K562 (cell line): Measurements from ENCODE around the gene MAP1LC3A. TPM values are rescaled to one million over a fixed set of nuclear protein-coding genes. Genes with fewer than 3 reads are reported as not detected.

Experiments used
- ATAC-seq: fragments of 200-7000 bp; cut with Tn5 transposase; 3 replicates; pipeline ENCODE4 v1.9.1; 2020; ENCODE audit warnings: moderate library complexity
- BruUV-seq: library from RNA; stranded (reverse); fragments of 400-500 nt; replicated peaks from 2 replicates; lab custom pipeline; 2021; lab: Mats Ljungman, UMichigan
- CTCF ChIA-PET: fragments of 300-600 bp; formaldehyde crosslinking; extraction: SDS; loops from one replicate; lab custom pipeline; 2021; ENCODE audit warnings: low intra/inter-chr PET ratio; lab: Yijun Ruan, JAX
- POLR2A ChIA-PET: fragments of 300-600, 350-650 bp; sonication (Branson Sonifier 250); formaldehyde crosslinking; extraction: SDS; loops from one replicate; lab custom pipeline; 2021; ENCODE audit warnings: antibody characterized with exemption, inconsistent platforms; lab: Yijun Ruan, JAX
- DNase-seq, 4 experiments: peaks; one replicate each; pipeline versions ENCODE4 v3.0.0 to v3.0.0-alpha.2; 2011 to 2018; ENCODE audit warnings: low spot score in 3 of 4, mixed read lengths in 3 of 4; ENCODE audit errors: extremely low read depth in 1 of 4
- FAIRE-seq: peaks from 2 replicates; lab custom pipeline; 2011; peaks lifted over from hg19 to GRCh38; lab: Jason Lieb, UNC
- H2AFZ ChIP-seq: 2 replicates; pipeline ENCODE4 v1.6.0; 2011; ENCODE audit warnings: low read depth, low read length, control low read depth, inconsistent platforms
- H3K27ac ChIP-seq: fragments of 200-600 bp; 3 replicates; pipeline ENCODE4 v1.8.0; 2011; ENCODE audit warnings: low read depth, mild to moderate bottlenecking, control low read depth, inconsistent platforms, low read length, moderate library complexity, mixed read lengths; ENCODE audit errors: extremely low read depth
- H3K27me3 ChIP-seq, 2 experiments: fragments of 300-600 bp in 1 of 2; 2 replicates in 1 of 2; 3 replicates in 1 of 2; pipeline versions ENCODE4 v1.6.0 to v1.8.0; 2011; ENCODE audit warnings: inconsistent platforms in 2 of 2, low read length in 2 of 2, mild to moderate bottlenecking in 1 of 2, mixed read lengths in 1 of 2, moderate library complexity in 1 of 2; ENCODE audit not compliant: control insufficient read depth in 2 of 2, insufficient read depth in 2 of 2
- H3K36me3 ChIP-seq: fragments of 300-600 bp; 3 replicates; pipeline ENCODE4 v1.8.0; 2011; ENCODE audit warnings: mild to moderate bottlenecking, low read length, inconsistent platforms; ENCODE audit not compliant: control insufficient read depth, insufficient read depth
- H3K4me1 ChIP-seq, 2 experiments: fragments of 200-600 bp in 1 of 2; replicated peaks in 1 of 2; 2 replicates in 1 of 2; 3 replicates in 1 of 2; pipeline versions ENCODE4 v1.5.1 to v1.8.0; 2011; ENCODE audit warnings: inconsistent platforms in 2 of 2, low read length in 2 of 2, mild to moderate bottlenecking in 1 of 2, mixed read lengths in 1 of 2, moderate library complexity in 1 of 2; ENCODE audit not compliant: control insufficient read depth in 2 of 2, insufficient read depth in 2 of 2
- H3K4me2 ChIP-seq: 2 replicates; pipeline ENCODE4 v1.6.1; 2011; ENCODE audit warnings: low read length, control low read depth, inconsistent platforms, mixed read lengths; ENCODE audit not compliant: insufficient read depth
- H3K4me3 ChIP-seq: fragments of 200-600 bp; sonication (generic), shearing (Covaris generic); 2 replicates; pipeline ENCODE4 v1.5.1; 2016; ENCODE audit warnings: control low read depth, inconsistent platforms
- H3K79me2 ChIP-seq: fragments of 200-600 bp; 3 replicates; pipeline ENCODE4 v1.8.0; 2011; ENCODE audit warnings: low read length, inconsistent platforms; ENCODE audit not compliant: control insufficient read depth, insufficient read depth
- H3K9ac ChIP-seq, 2 experiments: 2 replicates each; pipeline versions ENCODE4 v1.6.0 to v1.6.1; 2011; ENCODE audit warnings: low read depth in 2 of 2, low read length in 2 of 2, control low read depth in 1 of 2, inconsistent platforms in 1 of 2, mild to moderate bottlenecking in 1 of 2, mixed read lengths in 1 of 2; ENCODE audit not compliant: insufficient read depth in 1 of 2
- H3K9me1 ChIP-seq: one replicate; pipeline ENCODE4 v1.6.0; 2011; ENCODE audit warnings: inconsistent platforms, mild to moderate bottlenecking, low read length, moderate library complexity; ENCODE audit not compliant: control insufficient read depth, insufficient read depth
- H3K9me3 ChIP-seq: replicated peaks from 2 replicates; pipeline ENCODE4 v1.5.1; 2011; ENCODE audit warnings: low read depth, low read length, inconsistent platforms; ENCODE audit not compliant: control insufficient read depth, insufficient read depth
- H4K20me1 ChIP-seq: replicated peaks from 2 replicates; pipeline ENCODE4 v1.6.1; 2011; ENCODE audit warnings: low read length, inconsistent platforms, mixed read lengths; ENCODE audit not compliant: control insufficient read depth, insufficient read depth
- EP300 ChIP-seq: IDR thresholded peaks from 2 replicates; pipeline ENCODE4 v1.6.1; 2012; ENCODE audit warnings: low read length, improper control_type of control experiment
- PHB ChIP-seq: fragments of 250-450 bp; sonication (Bioruptor Pico); IDR thresholded peaks from 2 replicates; pipeline ENCODE4 v1.5.0; 2021
- PHTF2 ChIP-seq: fragments of 250-450 bp; sonication (Bioruptor Pico); IDR thresholded peaks from 2 replicates; pipeline ENCODE4 v1.5.0; 2021; ENCODE audit warnings: mild to moderate bottlenecking
- ZNF217 ChIP-seq: sonication (generic); formaldehyde crosslinking; IDR thresholded peaks from 2 replicates; pipeline ENCODE4 v1.8.0; 2022; ENCODE audit warnings: mild to moderate bottlenecking, missing genetic modification reagents
- WGBS: fragments of 100-300 bp; shearing (Covaris generic); methylation state at CpG from one replicate; pipeline ENCODE4 v1.1.6; 2016; ENCODE audit warnings: low coverage, mixed read lengths; ENCODE audit not compliant: insufficient coverage; ENCODE audit errors: missing lambda C conversion rate; 5-methylcytosine and 5-hydroxymethylcytosine counted together
- in situ Hi-C: fragments of 300-500 bp; cut with MboI; formaldehyde crosslinking; loops from 4 replicates; pipeline ENCODE4 v1.15.0; 2018; ENCODE audit warnings: inconsistent platforms, mixed read lengths
- intact Hi-C: fragments of 100-400 bp; cut with micrococcal nuclease; formaldehyde crosslinking; loops from 2 replicates; pipeline ENCODE4 v1.14.2; 2022
- polyA plus RNA-seq, 8 experiments: library from polyadenylated mRNA; depleted of rRNA in 4 of 8; stranded (reverse) in 5 of 8; unstranded in 3 of 8; fragments of >200 nt; fragmentation: Nextera tagmentation in 2 of 8; fragmentation: Illumina TruSeq in 1 of 8; extraction: Ambion mirVana in 2 of 8; extraction: Trizol in 1 of 8; gene quantifications; 2 replicates each; pipeline versions ENCODE4 v1.2.1 to v1.2.3, GENCODE V29; 2011 to 2014; ENCODE audit warnings: inconsistent platforms in 1 of 8, missing spikeins in 1 of 8
- total RNA-seq, 7 experiments: library from RNA; depleted of rRNA in 6 of 7; stranded (reverse); fragments of >200 nt in 6 of 7; fragmentation: Illumina TruSeq in 2 of 7; extraction: Trizol in 2 of 7; gene quantifications; 2 replicates each; pipeline versions ENCODE4 v1.2.1 to v1.2.3, GENCODE V29; 2011 to 2021; ENCODE audit warnings: low replicate concordance in 1 of 7
- TF ChIP-seq, protein P1 (sequence below): fragments of 250-450 bp; sonication (Bioruptor Pico); IDR thresholded peaks from 2 replicates; pipeline ENCODE4 v1.4.0; 2020

Gene MAP1LC3A
- total and polyA plus RNA-seq, 9 of the 15 experiments (the other 6 are each of a cell fraction or from before 2014, with no cell fraction given) = 0.27 to 0.38 TPM; not detected in 7

- in situ Hi-C loops = no loop called here
- Histone ChIP-seq H3K27me3 (no peaks in the 10 kb centered on the region), H3K4me1 (no peaks in the 10 kb centered on the region; a peak in 1 of 5 replicates), H2AFZ (no peak overlapping the region), H3K36me3 (no peaks in the 10 kb centered on the region; the same call in 2 of the 3 replicates), H3K79me2 (no peaks in the 10 kb centered on the region), H3K9me1 (no peaks in the 10 kb centered on the region), H3K9me3 (no peaks in the 10 kb centered on the region), H3K27ac (no peak overlapping the region), H3K4me3 (no peak overlapping the region), H3K9ac (no peak overlapping the region), H3K4me2 (no peak overlapping the region), H4K20me1 (no peaks in the 10 kb centered on the region)
- no TSS peak for BruUV-seq
- POLR2A ChIA-PET = interaction anchor here (0.6 kb wide), 1 partner anchor 46 kb away, joined by 3 read pairs; no protein-coding TSS in a partner anchor
- WGBS = 75% methylated on average over 8 of the region's 8 CpGs
- DNase-seq = no peak
- no peak for ATAC-seq
- intact Hi-C loops = no loop called here
- CTCF ChIA-PET = no interaction called here
- TF ChIP-seq PHB (no peak), ZNF217 (CRISPR knock-in tag) (no peak), PHTF2 (CRISPR knock-in tag) (no peak), EP300 (no peak)
- TF ChIP-seq, protein P1, sequence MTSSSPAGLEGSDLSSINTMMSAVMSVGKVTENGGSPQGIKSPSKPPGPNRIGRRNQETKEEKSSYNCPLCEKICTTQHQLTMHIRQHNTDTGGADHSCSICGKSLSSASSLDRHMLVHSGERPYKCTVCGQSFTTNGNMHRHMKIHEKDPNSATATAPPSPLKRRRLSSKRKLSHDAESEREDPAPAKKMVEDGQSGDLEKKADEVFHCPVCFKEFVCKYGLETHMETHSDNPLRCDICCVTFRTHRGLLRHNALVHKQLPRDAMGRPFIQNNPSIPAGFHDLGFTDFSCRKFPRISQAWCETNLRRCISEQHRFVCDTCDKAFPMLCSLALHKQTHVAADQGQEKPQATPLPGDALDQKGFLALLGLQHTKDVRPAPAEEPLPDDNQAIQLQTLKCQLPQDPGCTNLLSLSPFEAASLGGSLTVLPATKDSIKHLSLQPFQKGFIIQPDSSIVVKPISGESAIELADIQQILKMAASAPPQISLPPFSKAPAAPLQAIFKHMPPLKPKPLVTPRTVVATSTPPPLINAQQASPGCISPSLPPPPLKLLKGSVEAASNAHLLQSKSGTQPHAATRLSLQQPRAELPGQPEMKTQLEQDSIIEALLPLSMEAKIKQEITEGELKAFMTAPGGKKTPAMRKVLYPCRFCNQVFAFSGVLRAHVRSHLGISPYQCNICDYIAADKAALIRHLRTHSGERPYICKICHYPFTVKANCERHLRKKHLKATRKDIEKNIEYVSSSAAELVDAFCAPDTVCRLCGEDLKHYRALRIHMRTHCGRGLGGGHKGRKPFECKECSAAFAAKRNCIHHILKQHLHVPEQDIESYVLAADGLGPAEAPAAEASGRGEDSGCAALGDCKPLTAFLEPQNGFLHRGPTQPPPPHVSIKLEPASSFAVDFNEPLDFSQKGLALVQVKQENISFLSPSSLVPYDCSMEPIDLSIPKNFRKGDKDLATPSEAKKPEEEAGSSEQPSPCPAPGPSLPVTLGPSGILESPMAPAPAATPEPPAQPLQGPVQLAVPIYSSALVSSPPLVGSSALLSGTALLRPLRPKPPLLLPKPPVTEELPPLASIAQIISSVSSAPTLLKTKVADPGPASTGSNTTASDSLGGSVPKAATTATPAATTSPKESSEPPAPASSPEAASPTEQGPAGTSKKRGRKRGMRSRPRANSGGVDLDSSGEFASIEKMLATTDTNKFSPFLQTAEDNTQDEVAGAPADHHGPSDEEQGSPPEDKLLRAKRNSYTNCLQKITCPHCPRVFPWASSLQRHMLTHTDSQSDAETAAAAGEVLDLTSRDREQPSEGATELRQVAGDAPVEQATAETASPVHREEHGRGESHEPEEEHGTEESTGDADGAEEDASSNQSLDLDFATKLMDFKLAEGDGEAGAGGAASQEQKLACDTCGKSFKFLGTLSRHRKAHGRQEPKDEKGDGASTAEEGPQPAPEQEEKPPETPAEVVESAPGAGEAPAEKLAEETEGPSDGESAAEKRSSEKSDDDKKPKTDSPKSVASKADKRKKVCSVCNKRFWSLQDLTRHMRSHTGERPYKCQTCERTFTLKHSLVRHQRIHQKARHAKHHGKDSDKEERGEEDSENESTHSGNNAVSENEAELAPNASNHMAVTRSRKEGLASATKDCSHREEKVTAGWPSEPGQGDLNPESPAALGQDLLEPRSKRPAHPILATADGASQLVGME (CRISPR knock-in tag) = no peak
- no peak for FAIRE-seq
Measured at GRCh38 chr20:34604980-34605788, 46.7 kb downstream of the MAP1LC3A start.
